ENCODE data around the gene UGCG. TPM values are rescaled to one million over a fixed set of nuclear protein-coding genes. Genes with fewer than 3 reads are reported as not detected.

Gene UGCG
- total RNA-seq, 1 experiment from 2014 or later: 23.3 TPM

GRCh38 chr9:111900858-111901612, 4.4 kb downstream of the UGCG start:
- DNase-seq: no peak
- H3K27me3 ChIP-seq (ENCODE audit: insufficient read depth, low read length): no peaks in the 10 kb centered on the region
- TF ChIP-seq, protein P1, sequence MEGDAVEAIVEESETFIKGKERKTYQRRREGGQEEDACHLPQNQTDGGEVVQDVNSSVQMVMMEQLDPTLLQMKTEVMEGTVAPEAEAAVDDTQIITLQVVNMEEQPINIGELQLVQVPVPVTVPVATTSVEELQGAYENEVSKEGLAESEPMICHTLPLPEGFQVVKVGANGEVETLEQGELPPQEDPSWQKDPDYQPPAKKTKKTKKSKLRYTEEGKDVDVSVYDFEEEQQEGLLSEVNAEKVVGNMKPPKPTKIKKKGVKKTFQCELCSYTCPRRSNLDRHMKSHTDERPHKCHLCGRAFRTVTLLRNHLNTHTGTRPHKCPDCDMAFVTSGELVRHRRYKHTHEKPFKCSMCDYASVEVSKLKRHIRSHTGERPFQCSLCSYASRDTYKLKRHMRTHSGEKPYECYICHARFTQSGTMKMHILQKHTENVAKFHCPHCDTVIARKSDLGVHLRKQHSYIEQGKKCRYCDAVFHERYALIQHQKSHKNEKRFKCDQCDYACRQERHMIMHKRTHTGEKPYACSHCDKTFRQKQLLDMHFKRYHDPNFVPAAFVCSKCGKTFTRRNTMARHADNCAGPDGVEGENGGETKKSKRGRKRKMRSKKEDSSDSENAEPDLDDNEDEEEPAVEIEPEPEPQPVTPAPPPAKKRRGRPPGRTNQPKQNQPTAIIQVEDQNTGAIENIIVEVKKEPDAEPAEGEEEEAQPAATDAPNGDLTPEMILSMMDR (conservative IDR thresholded peaks at IDR 0.05): no peak
- no peak overlapping the region for H3K23ac ChIP-seq (ENCODE audit: insufficient read length, low read depth, low read length)
- Mint-ChIP-seq H3K36me3 (ENCODE audit: insufficient read depth in 1 of 3, low read depth in 3 of 3) (peaks cover 0 to 1% (median 0%) of the 10 kb centered on the region in 3 experiments; a peak in 2 of 7 replicates), H3K4me3 (no peak overlapping the region), H3K9me3 (no peaks in the 10 kb centered on the region), H3K27me3 (ENCODE audit: low read depth) (no peaks in the 10 kb centered on the region), H3K27ac (no peak overlapping the region; a peak in 1 of 7 replicates), H3K4me1 (peaks cover 2 to 6% of the 10 kb centered on the region in 2 experiments; a peak in 3 of 4 replicates)
- no peak overlapping the region for H2BK12ac ChIP-seq (ENCODE audit: insufficient read length, low read depth, low read length)
- no peak overlapping the region for H2BK120ac ChIP-seq (ENCODE audit: low read depth, low read length, poor library complexity, severe bottlenecking)
- H4K91ac ChIP-seq (ENCODE audit: insufficient read length, low read depth, low read length): no peak overlapping the region
- H3T11ph ChIP-seq (ENCODE audit: low read length): no peak overlapping the region
- peaks cover 8% of the 10 kb centered on the region for H3K23me2 ChIP-seq (ENCODE audit: insufficient read length, low read depth, low read length, poor library complexity, severe bottlenecking)
- H3K18ac ChIP-seq (ENCODE audit: insufficient read length, low read depth, low read length): no peak overlapping the region
- no peak overlapping the region for H2BK15ac ChIP-seq (ENCODE audit: low read depth, low read length)
- H3K56ac ChIP-seq (ENCODE audit: insufficient read length, low read depth, low read length): no peak overlapping the region
- peaks cover 3% of the 10 kb centered on the region for H4K20me1 ChIP-seq (ENCODE audit: control insufficient read depth, insufficient read depth, insufficient read length)
- H3K79me1 ChIP-seq (ENCODE audit: insufficient read depth, low read depth, low read length, poor library complexity, severe bottlenecking): peaks cover 10% of the 10 kb centered on the region
- H3K4me1 ChIP-seq (ENCODE audit: insufficient read depth, low read length): no peaks in the 10 kb centered on the region; the same call in 1 of the 2 replicates
- no peak overlapping the region for H3K14ac ChIP-seq (ENCODE audit: insufficient read depth, low read length)
- no peak overlapping the region for H3K9ac ChIP-seq (ENCODE audit: extremely low read depth, insufficient read length, low read length)
- no peak overlapping the region for H3K27ac ChIP-seq (ENCODE audit: insufficient read length, low read depth, low read length)
- H3K79me2 ChIP-seq (ENCODE audit: insufficient read depth, low read length): peaks cover 46% of the 10 kb centered on the region; the same call in 1 of the 2 replicates
- no peak overlapping the region for H3K4me2 ChIP-seq (ENCODE audit: insufficient read depth, insufficient read length, low read length)
- H2AK5ac ChIP-seq (ENCODE audit: insufficient read length, low read length): no peak overlapping the region
- no peak overlapping the region for H4K8ac ChIP-seq (replicated peaks; ENCODE audit: insufficient read length, low read depth, low read length)
- H2AFZ ChIP-seq (ENCODE audit: low read length): no peak overlapping the region
- no peak overlapping the region for H2BK5ac ChIP-seq (ENCODE audit: insufficient read length, low read length)
- no peaks in the 10 kb centered on the region for H3K9me3 ChIP-seq (ENCODE audit: control insufficient read depth, low read depth, low read length)
- no peak overlapping the region for H4K5ac ChIP-seq (ENCODE audit: insufficient read length, low read depth, low read length)
- no peak overlapping the region for H3K4ac ChIP-seq (ENCODE audit: low read depth, low read length)
- H2BK20ac ChIP-seq (ENCODE audit: low read depth, low read length, poor library complexity, severe bottlenecking): no peak overlapping the region
- no CpG with 5 or more reads among the region's 15 CpGs for WGBS (ENCODE audit: extremely low coverage, insufficient read length, low lambda C conversion rate)

Measured in H9 (cell line).